Left colon (tissue), 2 donors: Measurements from ENCODE around the gene NREP. TPM values are rescaled to one million over a fixed set of nuclear protein-coding genes. Genes with fewer than 3 reads are reported as not detected.
"Not testable (repeated sequence)": the region's sequence is repeated elsewhere in the genome, so short reads cannot be mapped to it uniquely, and the experiment has no call there.

Experiments
- ATAC-seq: fragments of 200-7000 bp; cut with Tn5 transposase; one replicate; pipeline ENCODE4 v1.9.1; 2020; ENCODE audit warnings: mild to moderate bottlenecking, moderate library complexity
- DNase-seq, 2 donors: peaks; one replicate each; pipeline ENCODE4 v3.0.0-alpha.2; 2020
- intact Hi-C, 2 donors: fragments of 100-400 bp; cut with DNase I in 1 of 2; cut with micrococcal nuclease in 1 of 2; formaldehyde crosslinking; loops; one replicate each; pipeline versions ENCODE4 v1.11.2 to v1.14.0; 2022; cut with DNase I, micrococcal nuclease
- total RNA-seq, 2 donors: library from RNA; stranded (reverse); fragmentation: NEBNext Ultra II Directional; extraction: Animal tissue kit (Norgen Biotek cat#: 25700); gene quantifications; one replicate each; pipeline ENCODE4 v1.2.1, GENCODE V29; 2021
- donor health status: DM: no; HTN: no; CAD: no.
- donor health status: DM: yes; HTN: yes; CAD: no.

The NREP gene
- total RNA-seq, 2 donors from 2014 or later = 14.3 to 16.3 TPM

GRCh38 chr5:111743988-111744387, 13.0 kb downstream of the NREP start:
- no peak for ATAC-seq
- intact Hi-C loops = no loop called here
- DNase-seq = no peak

- ATAC-seq (no peak), DNase-seq (no peak)
- intact Hi-C loops = no loop called here
Observed at GRCh38 chr5:111743512-111743911, 13.5 kb downstream of the NREP start.

GRCh38 chr5:111742177-111742994, 14.6 kb downstream of the NREP start:
- DNase-seq = peak; percentile 6 to 29
- intact Hi-C loops = no loop called here

GRCh38 chr5:111741278-111741677, 15.7 kb downstream of the NREP start:
- intact Hi-C loops = no loop called here
- ATAC-seq (peak; percentile 40), DNase-seq (no peak)

More at GRCh38 chr5:111742177-111742994, 14.6 kb downstream of the NREP start:
- ATAC-seq = peak; percentile 45

- no peak for DNase-seq
- ATAC-seq = no peak
- intact Hi-C loops = no loop called here
Observed at GRCh38 chr5:111739416-111739815, 17.6 kb downstream of the NREP start.

- DNase-seq (no peak), ATAC-seq (no peak)
- intact Hi-C loops = no loop called here
Observed at GRCh38 chr5:111738118-111738517, 18.9 kb downstream of the NREP start.

- intact Hi-C loops = no loop called here
- no peak for ATAC-seq
- DNase-seq = no peak
Observed at GRCh38 chr5:111737716-111738115, 19.3 kb downstream of the NREP start.

GRCh38 chr5:111735583-111736270, 21.3 kb downstream of the NREP start:
- peak; percentile 22 to 33 for DNase-seq
- intact Hi-C loops = no loop called here

GRCh38 chr5:111734597-111734996, 22.4 kb downstream of the NREP start:
- intact Hi-C loops = no loop called here
- DNase-seq (no peak), ATAC-seq (no peak)

More at GRCh38 chr5:111735583-111736270, 21.3 kb downstream of the NREP start:
- ATAC-seq = no peak

- DNase-seq (no peak), ATAC-seq (no peak)
- intact Hi-C loops = no loop called here
Observed at GRCh38 chr5:111734013-111734412, 23.0 kb downstream of the NREP start.

GRCh38 chr5:111733571-111733970, 23.4 kb downstream of the NREP start:
- intact Hi-C loops = no loop called here
- ATAC-seq = no peak
- DNase-seq = no peak

GRCh38 chr5:111731638-111732037, 25.4 kb downstream of the NREP start:
- intact Hi-C loops = no loop called here
- ATAC-seq = no peak
- DNase-seq = no peak

GRCh38 chr5:111730659-111731382, 26.2 kb downstream of the NREP start:
- DNase-seq = no peak
- peak; percentile 58 for ATAC-seq
- intact Hi-C loops = no loop called here

GRCh38 chr5:111728941-111729340, 28.1 kb downstream of the NREP start:
- DNase-seq (no peak), ATAC-seq (no peak)
- intact Hi-C loops = no loop called here

GRCh38 chr5:111726986-111727385, 30.0 kb downstream of the NREP start:
- DNase-seq (no peak), ATAC-seq (no peak)
- intact Hi-C loops = no loop called here

GRCh38 chr5:111722140-111722539, 34.9 kb downstream of the NREP start:
- ATAC-seq (no peak), DNase-seq (no peak)
- intact Hi-C loops = no loop called here

- ATAC-seq (no peak), DNase-seq (no peak)
- intact Hi-C loops = no loop called here
Observed at GRCh38 chr5:111720333-111720890, 36.6 kb downstream of the NREP start.

- DNase-seq (no peak), ATAC-seq (no peak)
- intact Hi-C loops = no loop called here
Observed at GRCh38 chr5:111719773-111720172, 37.2 kb downstream of the NREP start.

GRCh38 chr5:111716789-111717188, 40.2 kb downstream of the NREP start:
- intact Hi-C loops = not testable (repeated sequence)

More at GRCh38 chr5:111716789-111717188, 40.2 kb downstream of the NREP start:
- not testable (repeated sequence) for DNase-seq, ATAC-seq
